ENCODE results near the gene RASSF5.

Gene RASSF5

GRCh38 chr1:206547104-206547503 is 39.8 kb downstream of the RASSF5 start:
- Histone ChIP-seq H3K27ac (no peak overlapping the region), H3K36me3 (replicated peaks) (no peaks in the 10 kb centered on the region), H3K27me3 (replicated peaks) (peaks cover 2% of the 10 kb centered on the region), H3K4me3 (ENCODE audit: low read depth, low read length) (no peak overlapping the region)
- no peak for TF ChIP-seq CTCF (IDR thresholded peaks at IDR 0.05; ENCODE audit: low read depth, low read length, missing control alignments)
- DNase-seq = no peak
- in situ Hi-C loops (cut with HindIII; ENCODE audit: low pct_ligation_motif_present, low sequenced_read_pairs) = no loop called here

GRCh38 chr1:206550446-206550845 is 43.1 kb downstream of the RASSF5 start:
- no peak for DNase-seq
- H3K4me3 ChIP-seq (ENCODE audit: low read depth, low read length) = no peak overlapping the region
- H3K27ac ChIP-seq = no peak overlapping the region
- H3K27me3 ChIP-seq (replicated peaks) = peaks cover 2% of the 10 kb centered on the region
- no peaks in the 10 kb centered on the region for H3K36me3 ChIP-seq (replicated peaks)
- in situ Hi-C loops (cut with HindIII; ENCODE audit: low pct_ligation_motif_present, low sequenced_read_pairs) = no loop called here
- no peak for TF ChIP-seq CTCF (IDR thresholded peaks at IDR 0.05; ENCODE audit: low read depth, low read length, missing control alignments)

- Histone ChIP-seq H3K27me3 (replicated peaks) (peaks cover 2% of the 10 kb centered on the region), H3K27ac (no peak overlapping the region), H3K4me3 (ENCODE audit: low read depth, low read length) (no peak overlapping the region), H3K36me3 (replicated peaks) (no peaks in the 10 kb centered on the region)
- in situ Hi-C loops (cut with HindIII; ENCODE audit: low pct_ligation_motif_present, low sequenced_read_pairs) = no loop called here
- no peak for TF ChIP-seq CTCF (IDR thresholded peaks at IDR 0.05; ENCODE audit: low read depth, low read length, missing control alignments)
- no peak for DNase-seq
Measured at GRCh38 chr1:206551296-206551985, 44.1 kb downstream of the RASSF5 start.

GRCh38 chr1:206551986-206552326 is 44.6 kb downstream of the RASSF5 start:
- no peaks in the 10 kb centered on the region for H3K36me3 ChIP-seq (replicated peaks)
- DNase-seq = no peak
- in situ Hi-C loops (cut with HindIII; ENCODE audit: low pct_ligation_motif_present, low sequenced_read_pairs) = no loop called here
- H3K27ac ChIP-seq = no peak overlapping the region
- H3K27me3 ChIP-seq (replicated peaks) = peaks cover 2% of the 10 kb centered on the region
- no peak for TF ChIP-seq CTCF (IDR thresholded peaks at IDR 0.05; ENCODE audit: low read depth, low read length, missing control alignments)
- H3K4me3 ChIP-seq (ENCODE audit: low read depth, low read length) = no peak overlapping the region

- in situ Hi-C loops (cut with HindIII; ENCODE audit: low pct_ligation_motif_present, low sequenced_read_pairs) = no loop called here
- TF ChIP-seq CTCF (IDR thresholded peaks at IDR 0.05; ENCODE audit: low read depth, low read length, missing control alignments) = no peak
- no peak overlapping the region for H3K27ac ChIP-seq
Measured at GRCh38 chr1:206554211-206554610, 46.9 kb downstream of the RASSF5 start.

More at GRCh38 chr1:206554211-206554610, 46.9 kb downstream of the RASSF5 start:
- H3K36me3 ChIP-seq (replicated peaks) = no peaks in the 10 kb centered on the region
- H3K27me3 ChIP-seq (replicated peaks) = peaks cover under 1% of the 10 kb centered on the region
- no peak overlapping the region for H3K4me3 ChIP-seq (ENCODE audit: low read depth, low read length)
- no peak for DNase-seq
